ENCODE measurements around the gene CELF1. TPM values are rescaled to one million over a fixed set of nuclear protein-coding genes. Genes with fewer than 3 reads are reported as not detected.

The CELF1 gene
- total and polyA plus RNA-seq, 2 of the 13 experiments (the other 11 are each of a cell fraction or from before 2014, with no cell fraction given) = 69.0 to 80.1 TPM

DNA sequence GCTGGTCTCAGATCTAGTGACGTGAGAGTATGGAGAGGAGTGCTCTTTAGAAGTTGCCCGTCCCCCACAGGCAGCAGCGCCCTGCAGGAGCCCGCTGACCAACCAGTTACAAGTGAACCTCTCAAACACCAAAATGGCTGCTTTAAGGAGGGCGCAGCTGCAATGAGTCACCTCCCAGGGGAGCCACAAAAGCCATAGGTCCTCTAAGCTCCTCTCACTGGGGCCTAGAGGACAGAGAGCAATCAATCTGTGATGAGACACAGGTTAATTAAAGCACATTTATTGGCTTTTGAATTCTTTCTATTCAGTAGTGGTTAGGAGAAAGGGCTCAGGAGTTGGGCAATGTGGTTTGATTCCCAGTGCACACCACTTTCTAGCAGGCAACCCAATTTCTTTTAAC is 88.4 kb downstream of the CELF1 start:
- Histone ChIP-seq H3K4me3 (replicated peaks in 1 of 3; ENCODE audit: insufficient read depth in 1 of 3, low read depth in 2 of 3, low read length in 3 of 3) (no peak overlapping the region), H3K27me3 (ENCODE audit: control insufficient read depth in 1 of 2, insufficient read depth in 2 of 2, low read length in 2 of 2) (no peaks in the 10 kb centered on the region), H3K36me3 (replicated peaks in 1 of 2; ENCODE audit: control insufficient read depth in 1 of 2, insufficient read depth in 2 of 2, low read length in 2 of 2) (peaks cover 5 to 45% of the 10 kb centered on the region in 2 experiments), H3K4me2 (ENCODE audit: low read depth, low read length) (no peak overlapping the region), H4K20me1 (ENCODE audit: insufficient read depth, low read length) (no peaks in the 10 kb centered on the region), H3K79me2 (ENCODE audit: insufficient read depth, low read length) (no peaks in the 10 kb centered on the region), H3K27ac (ENCODE audit: extremely low read length, insufficient read depth, low read length) (no peak overlapping the region), H3K4me1 (ENCODE audit: insufficient read depth, low read length) (peaks cover 6% of the 10 kb centered on the region; the same call in 1 of the 2 replicates), H3K9me3 (ENCODE audit: low read length) (no peaks in the 10 kb centered on the region), H2AFZ (ENCODE audit: low read length) (no peak overlapping the region), H3K9ac (ENCODE audit: insufficient read depth, low read depth, low read length) (no peak overlapping the region)
- FAIRE-seq = no peak
- no peak for ATAC-seq
- intact Hi-C loops (cut with micrococcal nuclease; ENCODE audit: unreplicated experiment) (no loop called here), in situ Hi-C loops (cut with HindIII; ENCODE audit: extremely low pct_ligation_motif_present, low pct_unique_long_range_greater_than_20kb) (no loop called here)
- 96% methylated on average over 5 of the region's 5 CpGs for WGBS (ENCODE audit: low lambda C conversion rate)
- DNase-seq (ENCODE audit: low spot score) = no peak
- CTCF ChIA-PET (ENCODE audit: low intra/inter-chr PET ratio, low total read pairs) = no interaction called here
- POLR2A ChIA-PET = no interaction called here
- BruUV-seq (replicated peaks) = no TSS peak
- TF ChIP-seq KLF13 (CRISPR knock-in tag; IDR thresholded peaks at IDR 0.05) (no peak), EED (CRISPR knock-in tag; IDR thresholded peaks at IDR 0.05) (no peak), ZFP1 (CRISPR knock-in tag; IDR thresholded peaks at IDR 0.05) (no peak), SMAD1 (CRISPR knock-in tag; IDR thresholded peaks at IDR 0.05; ENCODE audit: borderline replicate concordance, low read depth) (no peak), MEIS2 (CRISPR knock-in tag; IDR thresholded peaks at IDR 0.05) (no peak), TCF7L2 (IDR thresholded peaks at IDR 0.05; ENCODE audit: low read depth, low read length) (no peak), HIVEP1 (CRISPR knock-in tag; IDR thresholded peaks at IDR 0.05) (no peak), ARNT2 (CRISPR knock-in tag; IDR thresholded peaks at IDR 0.05; ENCODE audit: low read depth) (no peak), ELF3 (CRISPR knock-in tag; IDR thresholded peaks at IDR 0.05) (no peak), ZBTB7A (CRISPR knock-in tag; IDR thresholded peaks at IDR 0.05) (no peak)
- TF ChIP-seq, protein P1, sequence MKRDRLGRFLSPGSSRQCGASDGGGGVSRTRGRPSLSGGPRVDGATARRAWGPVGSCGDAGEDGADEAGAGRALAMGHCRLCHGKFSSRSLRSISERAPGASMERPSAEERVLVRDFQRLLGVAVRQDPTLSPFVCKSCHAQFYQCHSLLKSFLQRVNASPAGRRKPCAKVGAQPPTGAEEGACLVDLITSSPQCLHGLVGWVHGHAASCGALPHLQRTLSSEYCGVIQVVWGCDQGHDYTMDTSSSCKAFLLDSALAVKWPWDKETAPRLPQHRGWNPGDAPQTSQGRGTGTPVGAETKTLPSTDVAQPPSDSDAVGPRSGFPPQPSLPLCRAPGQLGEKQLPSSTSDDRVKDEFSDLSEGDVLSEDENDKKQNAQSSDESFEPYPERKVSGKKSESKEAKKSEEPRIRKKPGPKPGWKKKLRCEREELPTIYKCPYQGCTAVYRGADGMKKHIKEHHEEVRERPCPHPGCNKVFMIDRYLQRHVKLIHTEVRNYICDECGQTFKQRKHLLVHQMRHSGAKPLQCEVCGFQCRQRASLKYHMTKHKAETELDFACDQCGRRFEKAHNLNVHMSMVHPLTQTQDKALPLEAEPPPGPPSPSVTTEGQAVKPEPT (CRISPR knock-in tag; IDR thresholded peaks at IDR 0.05; ENCODE audit: low read depth) = no peak
- TF ChIP-seq, protein P2, sequence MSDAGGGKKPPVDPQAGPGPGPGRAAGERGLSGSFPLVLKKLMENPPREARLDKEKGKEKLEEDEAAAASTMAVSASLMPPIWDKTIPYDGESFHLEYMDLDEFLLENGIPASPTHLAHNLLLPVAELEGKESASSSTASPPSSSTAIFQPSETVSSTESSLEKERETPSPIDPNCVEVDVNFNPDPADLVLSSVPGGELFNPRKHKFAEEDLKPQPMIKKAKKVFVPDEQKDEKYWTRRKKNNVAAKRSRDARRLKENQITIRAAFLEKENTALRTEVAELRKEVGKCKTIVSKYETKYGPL (CRISPR knock-in tag; IDR thresholded peaks at IDR 0.05) = no peak
- TF ChIP-seq, protein P3, sequence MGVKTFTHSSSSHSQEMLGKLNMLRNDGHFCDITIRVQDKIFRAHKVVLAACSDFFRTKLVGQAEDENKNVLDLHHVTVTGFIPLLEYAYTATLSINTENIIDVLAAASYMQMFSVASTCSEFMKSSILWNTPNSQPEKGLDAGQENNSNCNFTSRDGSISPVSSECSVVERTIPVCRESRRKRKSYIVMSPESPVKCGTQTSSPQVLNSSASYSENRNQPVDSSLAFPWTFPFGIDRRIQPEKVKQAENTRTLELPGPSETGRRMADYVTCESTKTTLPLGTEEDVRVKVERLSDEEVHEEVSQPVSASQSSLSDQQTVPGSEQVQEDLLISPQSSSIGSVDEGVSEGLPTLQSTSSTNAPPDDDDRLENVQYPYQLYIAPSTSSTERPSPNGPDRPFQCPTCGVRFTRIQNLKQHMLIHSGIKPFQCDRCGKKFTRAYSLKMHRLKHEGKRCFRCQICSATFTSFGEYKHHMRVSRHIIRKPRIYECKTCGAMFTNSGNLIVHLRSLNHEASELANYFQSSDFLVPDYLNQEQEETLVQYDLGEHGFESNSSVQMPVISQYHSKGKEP (CRISPR knock-in tag; IDR thresholded peaks at IDR 0.05) = no peak
- TF ChIP-seq, protein P4, sequence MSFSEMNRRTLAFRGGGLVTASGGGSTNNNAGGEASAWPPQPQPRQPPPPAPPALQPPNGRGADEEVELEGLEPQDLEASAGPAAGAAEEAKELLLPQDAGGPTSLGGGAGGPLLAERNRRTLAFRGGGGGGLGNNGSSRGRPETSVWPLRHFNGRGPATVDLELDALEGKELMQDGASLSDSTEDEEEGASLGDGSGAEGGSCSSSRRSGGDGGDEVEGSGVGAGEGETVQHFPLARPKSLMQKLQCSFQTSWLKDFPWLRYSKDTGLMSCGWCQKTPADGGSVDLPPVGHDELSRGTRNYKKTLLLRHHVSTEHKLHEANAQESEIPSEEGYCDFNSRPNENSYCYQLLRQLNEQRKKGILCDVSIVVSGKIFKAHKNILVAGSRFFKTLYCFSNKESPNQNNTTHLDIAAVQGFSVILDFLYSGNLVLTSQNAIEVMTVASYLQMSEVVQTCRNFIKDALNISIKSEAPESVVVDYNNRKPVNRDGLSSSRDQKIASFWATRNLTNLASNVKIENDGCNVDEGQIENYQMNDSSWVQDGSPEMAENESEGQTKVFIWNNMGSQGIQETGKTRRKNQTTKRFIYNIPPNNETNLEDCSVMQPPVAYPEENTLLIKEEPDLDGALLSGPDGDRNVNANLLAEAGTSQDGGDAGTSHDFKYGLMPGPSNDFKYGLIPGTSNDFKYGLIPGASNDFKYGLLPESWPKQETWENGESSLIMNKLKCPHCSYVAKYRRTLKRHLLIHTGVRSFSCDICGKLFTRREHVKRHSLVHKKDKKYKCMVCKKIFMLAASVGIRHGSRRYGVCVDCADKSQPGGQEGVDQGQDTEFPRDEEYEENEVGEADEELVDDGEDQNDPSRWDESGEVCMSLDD (CRISPR knock-in tag; IDR thresholded peaks at IDR 0.05; ENCODE audit: borderline replicate concordance) = no peak
- TF ChIP-seq, protein P5, sequence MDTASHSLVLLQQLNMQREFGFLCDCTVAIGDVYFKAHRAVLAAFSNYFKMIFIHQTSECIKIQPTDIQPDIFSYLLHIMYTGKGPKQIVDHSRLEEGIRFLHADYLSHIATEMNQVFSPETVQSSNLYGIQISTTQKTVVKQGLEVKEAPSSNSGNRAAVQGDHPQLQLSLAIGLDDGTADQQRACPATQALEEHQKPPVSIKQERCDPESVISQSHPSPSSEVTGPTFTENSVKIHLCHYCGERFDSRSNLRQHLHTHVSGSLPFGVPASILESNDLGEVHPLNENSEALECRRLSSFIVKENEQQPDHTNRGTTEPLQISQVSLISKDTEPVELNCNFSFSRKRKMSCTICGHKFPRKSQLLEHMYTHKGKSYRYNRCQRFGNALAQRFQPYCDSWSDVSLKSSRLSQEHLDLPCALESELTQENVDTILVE (CRISPR knock-in tag; IDR thresholded peaks at IDR 0.05) = no peak
- TF ChIP-seq, protein P6, sequence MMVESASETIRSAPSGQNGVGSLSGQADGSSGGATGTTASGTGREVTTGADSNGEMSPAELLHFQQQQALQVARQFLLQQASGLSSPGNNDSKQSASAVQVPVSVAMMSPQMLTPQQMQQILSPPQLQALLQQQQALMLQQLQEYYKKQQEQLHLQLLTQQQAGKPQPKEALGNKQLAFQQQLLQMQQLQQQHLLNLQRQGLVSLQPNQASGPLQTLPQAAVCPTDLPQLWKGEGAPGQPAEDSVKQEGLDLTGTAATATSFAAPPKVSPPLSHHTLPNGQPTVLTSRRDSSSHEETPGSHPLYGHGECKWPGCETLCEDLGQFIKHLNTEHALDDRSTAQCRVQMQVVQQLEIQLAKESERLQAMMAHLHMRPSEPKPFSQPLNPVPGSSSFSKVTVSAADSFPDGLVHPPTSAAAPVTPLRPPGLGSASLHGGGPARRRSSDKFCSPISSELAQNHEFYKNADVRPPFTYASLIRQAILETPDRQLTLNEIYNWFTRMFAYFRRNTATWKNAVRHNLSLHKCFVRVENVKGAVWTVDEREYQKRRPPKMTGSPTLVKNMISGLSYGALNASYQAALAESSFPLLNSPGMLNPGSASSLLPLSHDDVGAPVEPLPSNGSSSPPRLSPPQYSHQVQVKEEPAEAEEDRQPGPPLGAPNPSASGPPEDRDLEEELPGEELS (CRISPR knock-in tag; IDR thresholded peaks at IDR 0.05) = no peak
